BJ (cell line): Measurements from ENCODE around the gene RNF20. TPM values are rescaled to one million over a fixed set of nuclear protein-coding genes. Genes with fewer than 3 reads are reported as not detected.

Experiments
- CTCF ChIA-PET: fragments of 350-600 bp; formaldehyde crosslinking; extraction: SDS; loops from one replicate; lab custom pipeline; 2021; ENCODE audit warnings: antibody characterized with exemption, inconsistent platforms; lab: Yijun Ruan, JAX
- POLR2A ChIA-PET: fragments of 300-600 bp; sonication (Branson Sonifier 250); formaldehyde crosslinking; extraction: SDS; loops from one replicate; lab custom pipeline; 2021; ENCODE audit warnings: antibody characterized with exemption; lab: Charles Lee
- DNase-seq: peaks from one replicate; pipeline ENCODE4 v3.0.0-alpha.2; 2011; ENCODE audit warnings: low read depth
- H3K27me3 ChIP-seq: 2 replicates; pipeline ENCODE4 v1.6.0; 2011; ENCODE audit warnings: low read length; ENCODE audit not compliant: control insufficient read depth, insufficient read depth
- H3K36me3 ChIP-seq: 2 replicates; pipeline ENCODE4 v1.5.1; 2011; ENCODE audit warnings: low read length; ENCODE audit not compliant: control insufficient read depth, insufficient read depth
- H3K4me3 ChIP-seq: 2 replicates; pipeline ENCODE4 v1.5.1; 2011; ENCODE audit warnings: low read depth, mild to moderate bottlenecking, control low read depth, low read length
- CTCF ChIP-seq: IDR thresholded peaks from 2 replicates; pipeline ENCODE4 v1.5.1; 2011; ENCODE audit warnings: low read depth, mild to moderate bottlenecking, control low read depth, inconsistent platforms, low read length, moderate library complexity; ENCODE audit not compliant: insufficient read depth
- polyA plus RNA-seq: library from polyadenylated mRNA; depleted of rRNA; stranded (reverse); fragments of >200 nt; gene quantifications from 2 replicates; pipeline ENCODE4 v1.2.3, GENCODE V29; 2011

RNF20 gene
- polyA plus RNA-seq, 1 experiment = 18.0 TPM

GRCh38 chr9:101509572-101509971 lies 24.1 kb upstream of the RNF20 start:
- H3K4me3 ChIP-seq = no peak overlapping the region
- DNase-seq = no peak
- POLR2A ChIA-PET = no interaction called here
- no peaks in the 10 kb centered on the region for H3K36me3 ChIP-seq
- TF ChIP-seq CTCF = no peak
- CTCF ChIA-PET = interaction anchor here (1.6 to 1.9 kb wide), 2 partner anchors 10 to 20 kb away, joined by 4 to 5 read pairs; no protein-coding TSS in a partner anchor
- no peaks in the 10 kb centered on the region for H3K27me3 ChIP-seq

- no peak for TF ChIP-seq CTCF
- DNase-seq = no peak
- no peaks in the 10 kb centered on the region for H3K36me3 ChIP-seq
- CTCF ChIA-PET = interaction anchor here (1.5 to 1.6 kb wide), 2 partner anchors 19 to 51 kb away, joined by 4 to 5 read pairs; no protein-coding TSS in a partner anchor
- H3K4me3 ChIP-seq = no peak overlapping the region
- H3K27me3 ChIP-seq = no peaks in the 10 kb centered on the region
- POLR2A ChIA-PET = interaction anchor here (0.6 kb wide), 1 partner anchor 65 kb away, joined by 3 read pairs; no protein-coding TSS in a partner anchor
Measured at GRCh38 chr9:101510459-101510858, 23.2 kb upstream of the RNF20 start.

GRCh38 chr9:101511009-101511408 lies 22.6 kb upstream of the RNF20 start:
- no peaks in the 10 kb centered on the region for H3K27me3 ChIP-seq
- H3K4me3 ChIP-seq = no peak overlapping the region
- DNase-seq = no peak
- POLR2A ChIA-PET = interaction anchor here (0.6 kb wide), 1 partner anchor 65 kb away, joined by 3 read pairs; no protein-coding TSS in a partner anchor
- no peaks in the 10 kb centered on the region for H3K36me3 ChIP-seq
- no peak for TF ChIP-seq CTCF
- CTCF ChIA-PET = interaction anchor here (1.5 to 1.6 kb wide), 2 partner anchors 19 to 52 kb away, joined by 4 to 5 read pairs; no protein-coding TSS in a partner anchor

- ChIA-PET POLR2A (no interaction called here), CTCF (interaction anchor here (1.5 to 2.4 kb wide), 2 partner anchors 19 to 53 kb away, joined by 4 to 10 read pairs; no protein-coding TSS in a partner anchor)
- Histone ChIP-seq H3K4me3 (no peak overlapping the region), H3K36me3 (no peaks in the 10 kb centered on the region), H3K27me3 (no peaks in the 10 kb centered on the region)
- DNase-seq = no peak
- TF ChIP-seq CTCF = no peak
Measured at GRCh38 chr9:101512116-101512515, 21.5 kb upstream of the RNF20 start.

- Histone ChIP-seq H3K27me3 (no peaks in the 10 kb centered on the region), H3K4me3 (no peak overlapping the region), H3K36me3 (no peaks in the 10 kb centered on the region)
- ChIA-PET POLR2A (interaction anchor here (0.9 kb wide), 1 partner anchor 11 kb away, joined by 3 read pairs; no protein-coding TSS in a partner anchor), CTCF (interaction anchor here (1.5 to 2.4 kb wide), 3 partner anchors 8 to 55 kb away, joined by 4 to 10 read pairs (median 4); no protein-coding TSS in a partner anchor)
- no peak for TF ChIP-seq CTCF
- no peak for DNase-seq
Measured at GRCh38 chr9:101513351-101513750, 20.3 kb upstream of the RNF20 start.
